RPMI8226 (cell line): ENCODE measurements around the gene TMEM121.

Experiments used
- DNase-seq: peaks from one replicate; pipeline ENCODE4 v3.0.0-alpha.2; 2015

Gene TMEM121

DNA sequence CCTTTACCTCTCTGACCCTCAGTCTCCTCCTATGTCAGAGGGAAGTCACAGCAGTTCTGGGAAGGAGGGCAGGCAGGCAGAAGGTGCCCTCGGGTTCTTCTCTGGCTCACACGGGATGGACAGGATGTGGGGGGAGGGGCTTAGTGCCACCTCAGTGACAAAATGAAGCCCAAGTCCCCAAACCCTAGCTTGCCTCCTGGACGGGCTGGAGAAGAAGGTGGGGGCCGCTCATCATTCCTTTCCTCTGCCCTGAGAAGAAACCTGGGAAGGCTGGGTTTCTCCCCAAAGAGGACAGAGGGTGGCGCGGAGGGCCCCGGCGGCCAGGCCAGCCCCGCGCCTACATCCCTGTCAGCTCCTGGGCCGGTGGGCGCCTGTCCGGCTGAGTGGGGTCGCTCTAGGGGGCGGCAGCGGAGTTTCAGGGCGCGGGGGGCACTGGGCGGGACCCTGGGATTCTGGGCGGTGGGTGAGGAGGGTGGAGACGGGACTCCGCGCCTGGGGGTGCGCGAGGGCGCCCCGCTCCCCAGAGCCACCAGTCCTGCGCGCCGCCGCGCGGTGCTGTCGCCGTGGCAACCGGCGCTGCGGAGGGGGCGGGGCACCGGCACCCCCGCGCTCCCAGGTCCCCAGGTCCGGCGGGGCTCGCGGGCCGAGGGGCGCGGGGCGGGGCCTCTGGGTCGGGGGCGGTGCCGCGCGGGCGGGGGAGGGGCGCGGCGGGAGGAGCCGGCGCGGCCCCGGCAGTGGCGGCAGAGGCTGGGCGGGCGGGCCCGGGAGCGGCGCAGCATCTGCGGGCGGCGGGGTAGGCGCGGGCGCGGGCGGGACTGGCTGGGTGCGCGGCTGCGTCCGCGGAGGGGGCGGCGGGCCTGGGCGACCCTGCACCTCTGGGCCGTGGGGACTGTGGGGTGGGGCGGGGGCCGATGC is at the start of gene TMEM121:
TMEM121 (plus strand) TSS at position 723 of the 915 bp plus-strand sequence. CDS start 2,252 bp downstream, outside the sequence.
- peak; percentile 28 for DNase-seq

DNA sequence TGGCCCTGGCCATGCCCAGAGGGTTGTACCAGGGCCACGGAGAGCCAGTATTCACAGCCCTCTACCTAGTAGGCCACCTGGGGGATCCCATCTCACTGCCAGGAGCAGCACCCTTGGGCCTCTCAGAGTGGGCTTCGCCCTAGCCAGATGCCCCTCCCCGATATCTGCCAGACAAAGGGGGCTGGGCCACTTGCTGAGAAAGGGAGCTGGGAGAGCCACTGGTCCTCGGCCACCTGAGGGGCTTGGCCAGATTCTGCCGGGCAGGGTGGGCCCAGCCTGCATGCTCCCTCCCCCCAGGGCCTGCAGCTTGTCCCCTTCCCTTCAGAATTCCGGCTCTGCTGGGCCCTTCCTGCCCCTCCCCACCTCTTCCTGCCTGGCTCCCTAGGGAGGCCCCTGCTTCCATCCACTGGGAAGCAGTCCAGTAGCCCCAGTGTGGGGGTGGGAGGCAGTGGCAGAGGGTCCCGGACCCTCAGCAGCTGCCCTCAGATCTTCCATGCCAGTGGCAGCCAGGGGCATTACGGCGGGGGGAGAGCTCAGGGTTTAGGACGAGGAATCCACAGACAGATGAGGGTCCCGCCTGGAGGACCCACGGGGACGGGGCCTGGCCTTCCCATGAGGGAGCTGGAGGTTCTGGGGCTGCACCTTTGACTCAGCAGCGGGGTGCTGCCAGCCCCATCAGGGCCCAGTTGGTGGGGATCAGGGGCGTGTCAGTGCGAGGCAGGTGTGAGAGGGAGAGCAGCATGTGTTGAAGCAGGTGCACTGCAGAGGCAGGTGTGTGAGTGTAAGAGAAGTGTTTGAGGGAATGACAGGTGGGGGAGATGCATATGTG is 49.3 kb upstream of the TMEM121 start:
- no peak for DNase-seq

DNA sequence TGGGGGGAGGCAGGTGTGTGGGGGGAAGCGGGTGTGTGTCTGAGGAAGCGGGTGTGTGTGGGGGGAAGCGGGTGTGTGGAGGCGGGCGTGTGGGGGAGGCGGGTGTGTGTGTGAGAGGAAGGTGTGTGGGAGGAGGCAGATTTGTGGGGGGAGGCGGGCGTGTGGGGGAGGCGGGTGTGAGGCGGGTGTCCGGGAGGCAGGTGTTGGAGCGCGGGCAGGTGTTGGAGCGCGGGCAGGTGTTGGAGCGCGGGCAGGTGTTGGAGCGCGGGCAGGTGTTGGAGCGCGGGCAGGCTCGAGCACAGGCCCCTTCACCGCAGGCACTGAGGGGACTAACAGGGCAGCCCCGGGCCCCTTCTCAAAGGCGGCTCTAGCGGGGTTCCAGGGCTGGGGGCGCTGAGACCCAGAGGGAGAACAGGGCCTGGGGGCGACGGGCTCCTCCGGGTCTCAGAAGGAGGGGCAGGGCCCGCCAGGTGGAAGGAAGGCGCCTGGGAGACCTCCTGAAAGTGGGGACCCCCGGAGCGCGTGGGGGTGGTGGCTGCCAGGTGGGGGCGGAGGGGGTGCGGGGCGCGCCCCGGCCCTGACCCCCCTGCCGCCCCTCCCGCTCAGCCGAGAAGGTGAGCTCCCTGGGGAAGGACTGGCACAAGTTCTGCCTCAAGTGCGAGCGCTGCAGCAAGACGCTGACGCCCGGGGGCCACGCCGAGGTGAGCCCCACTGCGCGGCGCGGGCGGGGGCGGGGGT is 48.6 kb upstream of the TMEM121 start:
- DNase-seq = peak; percentile 61

DNA sequence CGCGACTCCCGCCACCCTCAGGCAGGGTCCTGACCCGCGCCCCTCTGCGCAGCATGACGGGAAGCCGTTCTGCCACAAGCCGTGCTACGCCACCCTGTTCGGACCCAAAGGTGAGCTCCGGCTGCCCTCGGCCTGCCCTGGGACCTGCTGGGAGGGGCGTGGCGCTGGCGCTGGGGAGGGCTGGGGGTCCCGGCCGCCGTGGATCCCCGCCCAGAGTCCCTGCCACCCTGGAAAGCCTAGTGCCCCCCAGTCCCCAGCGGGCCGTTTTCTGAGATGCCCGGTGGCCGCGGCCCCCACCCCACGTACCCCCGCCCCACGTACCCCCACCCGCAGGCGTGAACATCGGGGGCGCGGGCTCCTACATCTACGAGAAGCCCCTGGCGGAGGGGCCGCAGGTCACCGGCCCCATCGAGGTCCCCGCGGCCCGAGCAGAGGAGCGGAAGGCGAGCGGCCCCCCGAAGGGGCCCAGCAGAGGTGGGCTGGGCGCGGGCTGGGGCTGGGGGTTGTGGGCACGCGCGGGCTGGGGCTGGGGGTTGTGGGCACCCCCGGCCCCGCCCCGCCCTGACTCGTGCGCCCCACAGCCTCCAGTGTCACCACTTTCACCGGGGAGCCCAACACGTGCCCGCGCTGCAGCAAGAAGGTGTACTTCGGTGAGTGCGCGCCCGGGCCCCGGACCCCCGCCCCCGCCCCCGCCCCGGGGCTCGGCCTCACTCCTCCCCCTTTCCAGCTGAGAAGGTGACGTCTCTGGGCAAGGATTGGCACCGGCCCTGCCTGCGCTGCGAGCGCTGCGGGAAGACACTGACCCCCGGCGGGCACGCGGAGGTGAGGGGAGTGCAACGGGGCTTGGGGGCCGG is 47.8 kb upstream of the TMEM121 start:
- DNase-seq = no peak

GRCh38 chr14:105479431-105480158 is 46.8 kb upstream of the TMEM121 start:
- DNase-seq = no peak

DNA sequence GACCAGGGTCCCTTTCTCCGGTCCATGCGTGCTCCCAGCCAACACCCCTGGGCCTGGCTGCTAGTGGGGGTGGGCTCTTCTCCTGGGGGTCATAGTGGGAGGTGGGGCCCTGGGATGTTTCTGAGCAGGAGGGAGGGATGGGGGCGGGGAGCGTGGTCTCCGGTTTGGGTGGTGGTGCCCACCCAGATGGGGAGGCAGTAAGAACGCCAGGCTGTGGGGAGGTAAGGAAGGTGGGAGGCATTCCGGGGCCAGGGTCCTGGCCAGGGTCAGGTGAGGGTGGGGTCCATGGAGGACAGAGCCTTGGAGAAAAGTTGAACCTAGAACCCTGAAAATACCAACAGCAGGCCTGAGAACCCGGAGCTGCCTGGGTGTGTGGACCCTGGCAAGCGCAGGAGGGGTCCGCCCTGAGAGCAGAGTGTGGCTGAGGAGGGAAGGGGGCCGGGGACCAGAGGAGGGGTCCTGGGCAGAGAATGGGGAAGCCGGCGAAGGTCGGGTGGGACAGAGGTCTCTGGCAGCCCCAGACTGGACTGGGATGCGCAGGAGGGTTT is 46.1 kb upstream of the TMEM121 start:
- no peak for DNase-seq

- peak; percentile 86 for DNase-seq
Observed at GRCh38 chr14:105480807-105481801, 45.3 kb upstream of the TMEM121 start.

DNA sequence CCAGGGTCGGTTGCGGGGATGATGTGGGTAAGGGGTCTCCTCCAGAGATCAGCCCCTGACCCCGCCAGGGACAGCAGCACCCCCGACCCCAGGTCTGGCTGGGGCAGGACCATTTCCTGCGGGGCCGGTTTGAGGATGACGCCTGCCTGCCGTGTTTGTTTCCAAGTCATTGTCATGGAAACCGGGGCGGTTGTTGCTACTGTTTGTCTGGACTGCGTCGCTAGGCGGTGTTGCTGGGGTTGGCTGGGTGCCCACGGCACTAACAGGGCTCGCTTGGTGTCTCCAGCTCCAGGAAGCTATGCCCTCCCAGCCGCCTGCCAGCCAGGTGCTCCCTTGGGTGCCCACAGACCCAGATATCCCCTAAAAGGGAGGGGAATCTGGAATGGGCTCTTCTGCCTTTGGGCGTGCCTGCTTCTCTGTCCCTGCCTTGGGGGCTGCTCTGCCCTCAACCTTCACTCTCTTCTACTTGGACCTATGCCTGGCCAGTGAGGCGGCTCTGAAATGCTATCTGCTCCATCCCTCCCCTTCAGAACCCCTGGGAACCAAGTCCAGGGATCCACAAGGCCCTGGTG is 44.4 kb upstream of the TMEM121 start:
- peak; percentile 95 for DNase-seq

GRCh38 chr14:105482486-105483110 is 43.8 kb upstream of the TMEM121 start:
- no peak for DNase-seq

DNA sequence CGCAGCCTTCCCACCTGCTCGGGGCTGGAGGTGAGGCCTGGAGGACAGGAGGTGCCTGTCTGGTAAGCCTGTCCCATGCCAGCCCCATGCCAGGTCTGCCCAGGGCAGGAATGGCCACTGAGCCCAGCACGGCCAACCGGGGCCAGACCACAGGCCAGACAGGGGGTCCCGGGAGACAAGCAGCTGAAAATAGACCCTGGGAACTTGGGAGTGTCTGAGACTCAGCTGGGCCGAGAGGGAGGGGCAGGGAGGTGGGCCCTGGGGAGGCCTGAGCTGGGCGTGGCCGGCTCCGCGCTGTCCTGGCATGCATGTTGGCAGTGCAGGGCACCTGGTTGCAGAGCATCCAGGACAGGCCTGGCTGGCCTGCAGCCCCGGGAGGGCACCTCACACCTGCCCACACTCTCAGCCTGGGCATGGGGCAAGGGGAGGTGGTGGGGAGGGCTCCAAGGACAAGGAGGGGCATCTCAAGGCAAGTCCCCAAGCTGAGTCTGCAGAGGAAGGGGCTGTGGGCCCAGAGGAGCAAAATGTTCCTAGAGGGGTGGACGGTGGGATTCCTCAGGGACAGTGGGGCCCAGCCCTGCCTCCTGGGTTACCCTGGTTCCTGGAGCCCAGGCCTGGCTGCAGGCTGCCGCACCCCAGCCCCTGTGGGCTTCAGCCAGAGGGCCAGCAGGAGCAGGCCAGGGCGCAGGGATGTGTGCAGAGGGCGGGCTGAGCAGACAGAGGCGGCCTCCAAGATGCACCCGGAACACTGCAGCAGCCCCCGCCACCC is 42.9 kb upstream of the TMEM121 start:
- DNase-seq = no peak

- no peak for DNase-seq
Observed at GRCh38 chr14:105484069-105484996, 42.0 kb upstream of the TMEM121 start.

- no peak for DNase-seq
Observed at GRCh38 chr14:105484997-105485393, 41.4 kb upstream of the TMEM121 start.

DNA sequence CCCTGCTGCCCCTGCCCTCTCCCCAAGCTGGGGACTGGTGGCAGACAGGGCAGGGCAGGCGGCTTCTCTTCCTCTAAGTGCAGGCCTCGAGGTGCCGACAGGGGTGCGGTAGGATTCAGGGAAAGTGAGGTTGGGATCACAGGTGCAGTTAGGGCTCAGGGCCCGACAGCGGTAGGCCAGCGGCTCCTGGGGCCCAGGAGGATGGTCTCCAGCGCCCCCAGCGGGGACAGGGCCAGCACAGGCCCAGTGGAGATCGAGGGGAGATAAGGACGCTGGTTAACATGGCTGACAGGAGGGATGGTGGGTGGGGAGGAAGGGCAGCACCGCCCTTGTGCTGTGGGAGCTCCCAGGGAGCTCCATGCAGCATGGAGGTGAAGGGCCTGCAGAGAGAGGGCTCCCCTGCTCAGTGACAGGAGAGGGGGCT is 40.6 kb upstream of the TMEM121 start:
- DNase-seq = peak; percentile 52

DNA sequence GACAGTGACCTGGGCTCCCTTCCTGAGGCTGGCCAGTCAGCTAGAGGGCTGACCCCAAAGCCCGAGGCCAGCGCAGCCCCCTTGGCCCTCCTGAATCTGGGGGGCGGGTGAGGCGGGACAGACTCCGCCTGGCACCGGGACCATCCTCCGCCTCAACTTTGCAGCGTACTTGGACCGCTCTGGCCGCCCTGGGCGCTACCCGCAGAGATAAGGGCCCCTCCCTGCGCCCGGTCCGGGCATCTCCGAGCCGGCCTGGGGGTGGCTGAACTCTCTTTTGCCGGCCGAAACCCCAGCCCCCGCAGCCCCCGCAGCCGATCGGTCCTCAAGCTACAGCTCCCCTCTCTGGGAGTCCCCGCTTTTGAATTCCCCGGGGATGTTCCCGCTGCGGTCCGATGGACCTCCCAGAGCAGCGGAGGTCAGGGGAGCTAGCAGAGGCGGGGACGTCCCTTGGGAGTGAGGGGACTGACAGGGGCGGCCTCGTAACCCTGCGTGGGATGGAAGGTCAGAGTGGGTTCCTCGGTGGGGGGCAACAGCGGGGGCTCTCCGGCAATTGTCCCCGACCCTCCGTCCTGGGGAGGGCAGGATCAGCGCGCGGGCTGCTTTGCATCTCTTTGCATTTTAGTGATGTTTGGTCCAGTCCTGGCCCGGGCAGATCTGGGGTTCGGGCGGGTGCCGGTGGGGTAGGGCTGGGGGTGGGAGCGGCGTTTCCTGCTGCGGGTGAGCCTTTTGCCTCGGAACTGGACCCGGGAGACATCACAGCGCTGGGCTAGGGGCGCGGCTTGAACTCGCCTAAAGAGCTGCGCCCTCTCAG is 40.0 kb upstream of the TMEM121 start, which contains the start of gene CRIP1:
CRIP1 (plus strand) TSS at position 724 of the 811 bp plus-strand sequence. CDS start 374 bp downstream, outside the sequence.
- no peak for DNase-seq

DNA sequence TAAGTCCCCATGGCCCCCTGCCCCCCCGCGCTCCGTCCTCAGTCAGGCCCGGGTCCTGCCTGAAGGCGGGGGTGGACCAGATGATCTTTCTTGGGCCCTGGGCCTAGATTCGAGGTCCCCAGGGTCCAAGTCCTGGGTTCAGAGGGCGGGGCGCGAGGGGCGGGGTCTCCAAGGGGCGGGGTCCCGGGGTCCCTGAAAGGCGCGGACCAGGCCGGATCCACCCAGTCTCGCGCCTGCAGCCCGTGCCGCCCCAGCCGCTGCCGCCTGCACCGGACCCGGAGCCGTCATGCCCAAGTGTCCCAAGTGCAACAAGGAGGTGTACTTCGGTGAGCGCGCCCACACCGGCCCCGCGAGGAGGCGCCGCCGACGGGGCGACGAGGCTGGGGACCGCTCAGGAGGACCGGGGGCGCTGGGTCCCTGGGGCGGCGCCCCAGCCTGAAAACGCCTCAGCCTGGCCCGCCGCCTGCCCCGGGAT is 39.4 kb upstream of the TMEM121 start:
- peak; percentile 28 for DNase-seq
